GM19372 (cell line): ENCODE measurements around the gene TAF4.
"Not testable (repeated sequence)": the region's sequence is repeated elsewhere in the genome, so short reads cannot be mapped to it uniquely, and the experiment has no call there.

Experiments used
- ATAC-seq: cut with Tn5 transposase; IDR thresholded peaks from one replicate; pipeline ENCODE4 v1.9.1; 2021; ENCODE audit warnings: mild to moderate bottlenecking, low read depth, moderate library complexity; ENCODE audit not compliant: unreplicated experiment

The TAF4 gene

DNA sequence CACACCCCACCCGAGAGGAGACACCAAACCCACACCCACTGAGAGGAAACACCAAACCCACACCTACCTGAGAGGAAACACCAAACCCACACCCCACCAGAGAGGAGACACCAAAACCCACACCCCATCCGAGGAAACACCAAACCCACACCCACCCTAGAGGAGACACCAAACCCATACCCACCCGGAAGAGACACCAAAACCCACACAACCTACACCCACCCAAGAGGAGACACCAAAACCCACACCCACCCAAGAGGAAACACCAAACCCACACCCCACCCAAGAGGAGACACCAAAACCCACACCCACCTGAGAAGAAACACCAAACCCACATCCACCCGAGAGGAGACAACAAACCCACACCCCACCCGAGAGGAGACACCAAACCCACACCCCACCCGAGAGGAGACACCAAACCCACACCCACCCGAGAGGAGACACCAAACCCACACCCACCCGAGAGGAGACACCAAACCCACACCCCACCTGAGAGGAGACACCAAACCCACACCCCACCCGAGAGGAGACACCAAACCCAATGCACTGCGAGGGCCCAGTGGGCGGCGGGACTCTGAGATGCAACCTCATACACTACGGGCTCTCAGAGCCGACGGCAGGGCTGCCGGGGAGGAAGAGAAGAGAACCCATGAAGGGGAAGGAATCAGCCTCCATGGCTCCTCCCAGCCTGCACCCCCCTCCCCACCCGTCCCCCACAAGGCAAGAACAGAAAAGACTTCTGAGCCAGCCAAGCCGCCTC is 83.3 kb downstream of the TAF4 start:
- no peak for ATAC-seq

DNA sequence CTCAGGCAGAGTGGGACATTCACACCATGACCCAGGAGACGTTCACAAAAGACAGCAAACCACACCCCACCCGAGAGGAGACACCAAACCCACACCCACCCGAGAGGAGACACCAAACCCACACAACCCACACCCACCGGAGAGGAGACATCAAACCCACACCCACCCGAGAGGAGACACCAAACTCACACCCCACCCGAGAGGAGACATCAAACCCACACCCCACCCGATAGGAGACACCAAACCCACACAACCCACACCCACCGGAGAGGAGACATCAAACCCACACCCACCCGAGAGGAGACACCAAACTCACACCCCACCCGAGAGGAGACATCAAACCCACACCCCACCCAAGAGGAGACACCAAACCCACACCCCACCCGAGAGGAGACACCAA is 84.0 kb downstream of the TAF4 start:
- ATAC-seq: not testable (repeated sequence)

DNA sequence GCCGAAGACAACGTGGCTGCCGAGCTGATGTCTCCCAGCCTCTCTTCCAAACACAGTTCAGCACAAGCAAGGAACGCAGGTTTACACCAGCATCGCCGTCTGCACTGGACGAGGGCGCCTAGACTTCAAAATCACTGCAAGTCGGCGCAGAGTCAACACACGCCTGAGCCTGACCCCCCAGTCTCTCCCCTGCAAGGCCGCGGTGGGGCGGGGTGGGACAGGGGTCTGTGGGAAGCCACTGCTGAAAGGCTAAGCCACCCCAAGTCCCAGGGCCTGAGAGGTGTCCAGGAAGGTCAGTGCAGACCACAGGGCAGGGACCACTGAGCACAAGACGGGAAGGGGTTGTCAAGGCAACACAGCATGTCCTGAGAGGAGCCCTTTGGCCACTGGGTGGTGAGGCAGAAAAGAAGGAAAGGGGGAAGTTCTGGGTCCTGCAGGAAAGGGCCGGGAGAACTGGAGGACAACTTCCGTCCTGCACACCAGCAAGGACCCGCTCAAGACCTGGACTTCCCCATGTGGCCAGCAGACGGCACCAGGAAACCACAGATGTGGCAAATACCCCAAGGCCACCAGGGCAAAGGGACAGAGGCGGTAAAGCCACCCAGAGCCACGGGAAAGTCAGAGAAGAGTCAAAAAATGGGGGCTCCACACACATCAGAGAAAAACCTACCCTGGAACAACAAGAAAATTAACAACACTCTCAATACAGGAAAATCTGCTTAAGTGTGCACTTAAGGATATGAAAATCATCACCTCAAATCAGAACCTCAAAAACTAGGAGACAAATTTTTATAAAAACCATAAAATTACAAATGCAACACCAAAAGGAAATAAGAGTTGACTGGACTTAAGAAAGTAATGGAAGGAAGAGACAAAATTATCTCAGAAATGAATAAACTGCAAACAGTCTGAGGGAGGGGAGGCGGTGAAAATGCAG is 84.8 kb downstream of the TAF4 start:
- no peak for ATAC-seq

DNA sequence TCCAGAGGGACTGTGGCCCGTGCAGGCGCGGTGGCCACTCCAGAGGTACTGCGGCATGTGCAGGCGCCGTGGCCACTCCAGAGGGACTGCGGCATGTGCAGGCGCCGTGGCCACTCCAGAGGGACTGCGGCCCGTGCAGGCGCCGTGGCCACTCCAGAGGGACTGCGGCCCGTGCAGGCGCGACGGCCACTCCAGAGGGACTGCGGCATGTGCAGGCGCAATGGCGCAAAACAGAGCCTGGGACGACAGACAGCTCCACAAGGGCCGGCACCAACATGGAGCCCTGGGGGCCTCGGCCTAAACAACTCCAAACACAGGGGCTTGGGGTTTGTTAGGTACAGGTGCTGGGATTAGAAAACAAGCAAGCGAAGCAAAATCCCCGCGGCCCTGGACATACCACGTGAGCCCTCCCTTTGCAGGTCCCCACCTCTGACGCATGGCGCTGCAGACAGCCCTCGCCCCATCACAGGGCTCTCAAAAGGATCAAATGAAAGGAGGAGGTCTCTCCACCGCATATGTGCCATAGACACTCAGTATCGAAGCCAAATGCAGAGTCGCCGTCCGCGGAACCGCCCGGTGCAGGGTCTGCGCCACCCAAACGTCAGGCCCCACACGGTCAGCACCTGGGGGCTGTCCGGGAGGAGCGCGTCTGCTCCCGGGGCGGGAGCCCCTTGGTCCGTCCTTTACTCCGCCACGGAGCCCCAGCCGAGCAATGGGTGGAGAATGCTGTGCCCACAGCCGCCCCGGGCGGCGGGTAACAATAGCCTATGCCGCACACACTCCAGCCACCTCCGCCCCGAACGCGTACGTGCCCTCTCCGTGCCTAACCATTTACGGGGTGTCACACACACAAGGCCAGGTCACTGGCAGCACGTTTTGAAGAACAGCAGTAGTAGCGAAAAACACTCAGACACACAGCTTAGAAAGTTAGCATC is 85.7 kb downstream of the TAF4 start:
- ATAC-seq: no peak

DNA sequence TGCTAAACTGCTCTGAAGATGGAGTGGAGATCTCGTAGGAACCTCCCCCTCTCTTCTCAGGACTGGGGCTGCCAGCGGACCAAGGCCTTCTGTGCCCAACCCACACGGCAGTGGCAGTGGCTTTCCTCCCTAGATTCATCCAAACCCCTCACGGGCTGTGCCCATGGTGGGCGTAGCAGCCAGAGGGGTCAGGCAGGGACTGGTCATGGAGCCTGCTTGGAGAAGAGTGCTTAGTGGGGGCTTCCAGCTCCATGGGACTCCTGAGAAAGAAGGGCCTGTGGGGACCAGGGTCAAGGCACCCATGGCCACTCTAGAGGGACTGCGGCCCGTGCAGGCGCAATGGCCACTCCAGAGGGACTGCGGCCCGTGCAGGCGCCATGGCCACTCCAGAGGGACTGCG is 86.6 kb downstream of the TAF4 start:
- ATAC-seq: no peak

DNA sequence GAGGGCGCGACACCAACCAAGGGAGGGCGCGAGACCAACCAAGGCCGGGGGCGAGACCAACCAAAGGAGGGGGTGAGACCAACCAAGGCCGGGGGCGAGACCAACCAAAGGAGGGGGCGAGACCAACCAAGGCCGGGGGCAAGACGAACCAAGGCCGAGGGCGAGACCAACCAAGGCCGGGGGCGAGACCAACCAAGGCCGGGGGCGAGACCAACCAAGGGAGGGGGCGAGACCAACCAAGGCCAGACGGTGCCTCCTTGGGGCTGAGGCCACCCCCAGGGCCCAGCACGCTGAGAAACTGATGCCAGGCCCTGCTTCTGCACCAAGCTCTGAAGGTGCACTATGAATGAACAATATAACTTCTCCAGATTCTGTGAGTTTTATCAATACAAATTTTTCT is 87.2 kb downstream of the TAF4 start:
- no peak for ATAC-seq

DNA sequence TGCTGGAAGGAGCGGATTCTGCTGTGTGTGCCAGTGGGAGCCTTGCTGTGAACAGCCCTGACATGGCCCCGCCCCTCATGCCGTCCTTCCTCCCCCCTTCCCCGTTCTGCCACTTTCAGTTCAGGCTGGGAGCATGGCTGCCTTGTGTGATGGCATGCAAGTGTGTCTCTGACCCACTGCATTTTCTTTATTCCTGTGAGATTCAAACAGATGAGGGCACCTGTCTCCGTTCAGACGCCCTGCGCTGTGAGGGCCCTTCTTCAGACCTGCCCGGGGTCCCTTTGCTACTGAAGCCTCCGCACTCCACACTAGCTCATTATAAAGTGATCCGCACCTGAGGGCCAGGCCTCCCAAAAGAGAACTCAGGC is 88.3 kb downstream of the TAF4 start:
- ATAC-seq: no peak

DNA sequence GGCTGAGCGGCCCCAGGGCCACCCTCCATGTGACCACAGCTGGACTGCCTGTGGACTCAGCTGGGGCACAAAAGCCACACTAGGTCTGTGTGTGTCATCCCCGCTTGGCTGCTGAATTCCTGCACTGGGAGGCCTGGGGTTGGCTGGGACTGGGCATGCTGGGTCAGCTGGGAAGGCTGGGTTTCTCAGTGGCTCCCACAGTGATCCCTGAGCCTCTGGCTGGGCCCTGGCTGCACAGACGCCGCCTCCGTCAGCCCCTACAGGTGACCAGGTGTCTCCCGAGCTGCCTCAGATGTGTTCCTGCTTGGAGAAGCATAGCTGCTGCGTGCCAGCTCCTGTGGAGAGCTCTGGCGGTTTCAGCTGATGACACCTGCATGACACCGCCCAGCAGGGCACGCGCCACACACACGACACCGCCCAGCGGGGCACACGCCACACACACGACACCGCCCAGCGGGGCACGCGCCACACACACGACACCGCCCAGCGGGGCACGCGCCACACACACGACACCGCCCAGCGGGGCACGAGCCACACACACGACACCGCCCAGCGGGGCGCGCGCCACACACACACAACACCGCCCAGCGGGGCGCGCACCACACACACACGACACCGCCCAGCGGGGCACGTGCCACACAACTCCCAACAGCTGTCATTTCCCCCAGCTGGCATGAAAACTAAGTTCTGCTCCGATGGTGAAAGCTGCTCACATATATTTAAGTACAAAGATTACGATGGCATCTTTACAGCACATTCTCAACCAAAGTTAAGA is 88.8 kb downstream of the TAF4 start:
- no peak for ATAC-seq

DNA sequence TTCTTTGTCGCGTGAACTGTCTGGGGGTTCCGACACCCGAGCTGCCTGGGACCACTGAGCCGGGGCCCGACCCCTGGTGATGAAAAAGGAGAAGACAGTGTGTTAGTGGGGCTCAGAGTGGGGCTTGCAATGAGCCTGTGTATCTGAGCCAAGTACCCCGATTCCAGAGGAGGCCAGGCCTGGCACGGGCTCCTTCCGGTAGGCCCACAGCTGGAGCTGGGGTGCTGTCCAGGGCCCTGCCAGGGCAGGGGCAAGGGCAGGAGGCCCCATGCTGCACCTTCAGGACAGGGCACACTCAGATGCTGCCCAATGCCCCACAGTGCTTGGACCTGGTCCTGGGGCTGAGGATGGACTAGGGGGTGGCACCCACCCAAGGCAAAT is 89.4 kb downstream of the TAF4 start:
- ATAC-seq: no peak

DNA sequence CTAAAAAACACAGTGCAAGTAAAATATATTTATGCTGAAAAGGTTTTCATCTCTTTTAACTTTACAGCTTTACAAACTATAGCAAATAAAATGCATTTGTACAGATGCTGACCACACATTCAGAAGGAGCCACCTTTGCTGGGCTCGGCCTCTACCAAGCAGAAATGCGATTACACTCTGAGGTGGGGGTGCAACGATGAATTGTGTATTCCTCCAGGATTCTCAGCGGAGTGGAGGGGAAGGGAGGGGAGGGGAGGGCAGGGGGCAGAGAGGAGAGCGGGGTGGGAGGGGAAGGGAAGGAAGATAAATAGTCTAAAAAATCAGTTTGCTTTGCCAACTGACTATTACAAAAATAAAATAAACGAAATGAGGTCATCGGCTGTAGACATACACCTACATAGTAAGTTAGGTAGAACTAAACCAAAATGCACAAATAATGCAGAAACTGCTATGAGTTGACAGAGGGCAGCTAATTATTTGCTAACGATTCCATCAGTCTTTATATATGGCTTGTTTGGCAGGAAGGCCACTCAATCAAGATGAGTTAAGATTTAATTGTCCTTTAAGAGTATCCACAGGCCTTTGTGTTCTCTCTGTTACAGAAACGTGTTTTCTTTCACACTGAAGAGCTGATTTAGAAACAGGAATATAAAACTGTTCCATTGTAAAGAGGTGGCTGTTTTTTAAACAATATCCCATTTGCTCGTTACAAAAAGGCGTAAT is 90.1 kb downstream of the TAF4 start:
- no peak for ATAC-seq

DNA sequence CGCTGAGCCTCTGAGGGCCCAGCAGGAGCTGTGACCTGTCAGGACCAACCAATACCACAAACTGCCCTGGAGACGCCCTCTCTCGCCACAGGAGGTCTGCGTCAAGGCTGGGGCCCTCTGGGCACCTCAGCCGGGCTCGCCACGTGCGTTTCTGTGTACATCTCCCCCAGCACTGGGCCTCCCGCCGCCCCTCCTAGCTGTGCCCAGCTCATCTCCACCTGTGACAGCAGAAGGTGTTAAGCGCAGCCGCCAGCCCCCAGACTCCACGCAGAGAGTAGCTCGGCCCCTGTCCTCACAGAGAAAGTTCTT is 91.4 kb downstream of the TAF4 start:
- no peak for ATAC-seq

DNA sequence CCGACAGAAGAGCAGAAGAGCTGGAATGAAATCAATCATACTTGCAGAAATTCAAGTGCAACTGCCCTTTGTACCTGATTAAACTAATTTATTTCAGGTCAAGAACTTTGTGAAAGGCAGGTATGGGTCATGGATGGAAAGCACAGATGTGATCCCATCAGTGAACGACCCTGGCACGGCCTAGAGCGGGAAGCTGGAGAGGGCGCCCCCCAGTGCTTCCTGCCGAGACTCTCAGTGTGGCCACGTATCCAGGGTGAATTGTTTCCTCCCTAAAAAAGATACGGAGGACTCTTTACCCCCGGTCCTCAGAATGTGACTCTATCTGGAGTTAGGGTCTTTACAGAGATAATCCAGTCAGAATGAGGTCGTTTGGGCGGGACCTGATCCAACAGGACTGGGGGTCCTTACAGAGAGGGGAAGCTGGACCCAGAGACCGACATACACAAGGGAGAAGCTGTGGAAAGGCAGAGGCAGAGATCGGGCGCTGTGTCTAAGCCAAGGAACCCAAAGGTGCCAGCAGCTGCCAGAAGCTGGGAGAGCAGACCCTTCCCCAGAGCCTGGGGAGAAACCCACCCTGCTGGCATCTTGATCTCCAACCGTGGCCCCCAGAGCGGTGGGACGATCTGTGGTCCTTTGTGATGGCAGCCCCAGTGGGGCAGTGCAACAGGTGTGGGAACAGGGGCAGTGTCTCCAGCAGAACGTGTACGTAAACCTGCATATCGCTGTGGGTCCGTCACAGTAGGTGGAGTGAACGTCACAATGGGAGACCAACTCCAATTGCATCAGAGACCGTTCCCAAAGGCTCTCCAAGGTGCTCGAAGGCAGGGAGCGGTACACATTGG is 91.9 kb downstream of the TAF4 start:
- no peak for ATAC-seq

DNA sequence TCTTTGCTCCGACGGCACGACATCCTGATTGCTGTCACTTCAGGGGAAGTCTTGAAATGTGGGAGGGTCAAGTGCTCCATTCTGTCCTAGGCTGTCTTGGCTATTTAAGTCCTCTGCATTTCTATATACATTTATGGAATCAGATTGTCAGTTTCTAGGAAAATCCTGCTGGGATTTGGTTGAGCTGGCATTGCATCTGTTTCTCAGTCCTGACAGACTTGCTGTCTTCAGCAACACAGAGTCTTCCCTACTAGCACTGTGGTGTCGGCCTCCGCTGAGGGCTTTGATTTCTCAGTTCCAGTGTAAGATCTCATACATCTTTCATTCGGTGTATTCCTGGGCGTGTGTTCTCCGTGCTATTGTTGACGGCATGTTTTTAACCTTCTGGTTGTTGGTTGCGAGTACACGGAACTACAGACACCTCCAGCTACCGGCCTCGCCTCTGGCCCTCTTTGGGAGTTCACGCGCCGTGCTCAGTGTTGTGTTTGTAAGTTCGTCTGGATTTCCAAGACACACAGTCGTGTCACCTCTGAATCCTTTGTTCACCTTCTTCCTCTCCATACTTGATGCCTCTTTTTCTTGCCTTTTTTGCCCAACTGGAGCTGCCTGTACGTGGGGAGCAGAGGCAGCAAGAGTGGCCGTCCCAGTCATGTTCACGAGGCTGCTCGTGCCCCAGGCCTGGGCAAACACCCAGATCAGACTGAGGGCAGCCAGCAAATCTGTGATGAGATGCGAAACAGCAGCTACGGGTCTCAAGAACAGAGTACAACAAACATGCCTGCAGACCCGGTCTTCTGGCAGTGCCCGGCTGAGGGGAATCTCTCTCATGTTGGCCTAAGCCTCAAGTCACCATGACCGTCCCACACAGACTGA is 92.8 kb downstream of the TAF4 start:
- no peak for ATAC-seq

DNA sequence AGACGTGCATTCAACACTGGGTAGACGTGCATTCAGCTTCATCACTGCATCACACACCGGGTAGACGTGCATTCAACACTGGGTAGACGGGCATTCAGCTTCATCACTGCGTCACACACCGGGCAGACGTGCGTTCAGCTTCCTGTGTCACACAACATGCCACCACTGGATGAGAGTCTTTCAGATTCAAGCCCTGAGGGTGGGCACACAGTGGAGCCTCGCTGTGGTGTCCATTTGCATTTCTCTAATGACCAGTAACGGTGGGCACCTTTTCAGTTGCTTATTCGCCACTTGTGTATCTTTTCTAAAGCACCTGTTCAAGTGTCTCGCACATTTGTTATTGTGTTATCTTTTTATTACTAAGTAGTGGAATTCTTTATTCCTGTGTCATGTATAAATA is 94.1 kb downstream of the TAF4 start:
- ATAC-seq: not testable (repeated sequence)

DNA sequence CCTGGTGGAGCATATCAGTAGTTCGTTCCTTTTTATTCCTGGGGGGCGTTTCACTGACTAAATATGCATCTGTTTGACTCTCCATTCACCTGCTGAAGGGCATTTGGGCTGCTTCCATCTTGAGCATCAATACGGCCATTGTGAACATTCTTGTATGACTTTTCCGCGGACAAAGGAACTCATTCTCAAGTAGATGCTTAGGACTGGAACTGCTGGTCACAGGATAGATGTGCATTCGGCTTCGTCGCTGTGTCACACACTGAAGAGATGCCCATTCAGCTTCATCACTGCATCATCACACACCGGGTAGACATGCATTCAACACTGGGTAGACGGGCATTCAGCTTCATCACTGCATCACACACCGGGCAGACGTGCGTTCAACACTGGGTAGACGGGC is 95.3 kb downstream of the TAF4 start:
- ATAC-seq: no peak

DNA sequence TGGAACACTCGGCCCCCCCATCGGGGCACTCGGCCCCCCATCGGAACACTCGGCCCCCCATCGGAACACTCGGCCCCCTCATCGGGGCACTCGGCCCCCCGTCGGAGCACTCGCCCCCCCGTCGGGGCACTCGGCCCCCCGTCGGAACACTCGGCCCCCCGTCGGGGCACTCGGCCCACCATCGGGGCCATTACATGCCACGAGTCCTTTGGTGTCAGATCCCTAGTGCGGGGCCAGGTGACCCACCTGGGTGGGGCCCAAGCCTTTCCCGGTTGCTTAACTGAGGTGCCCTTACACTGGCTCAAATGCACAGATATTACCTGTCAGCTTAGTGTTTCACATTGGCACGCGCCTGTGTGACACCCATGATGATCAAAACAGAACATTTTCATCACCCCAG is 95.9 kb downstream of the TAF4 start:
- no peak for ATAC-seq

DNA sequence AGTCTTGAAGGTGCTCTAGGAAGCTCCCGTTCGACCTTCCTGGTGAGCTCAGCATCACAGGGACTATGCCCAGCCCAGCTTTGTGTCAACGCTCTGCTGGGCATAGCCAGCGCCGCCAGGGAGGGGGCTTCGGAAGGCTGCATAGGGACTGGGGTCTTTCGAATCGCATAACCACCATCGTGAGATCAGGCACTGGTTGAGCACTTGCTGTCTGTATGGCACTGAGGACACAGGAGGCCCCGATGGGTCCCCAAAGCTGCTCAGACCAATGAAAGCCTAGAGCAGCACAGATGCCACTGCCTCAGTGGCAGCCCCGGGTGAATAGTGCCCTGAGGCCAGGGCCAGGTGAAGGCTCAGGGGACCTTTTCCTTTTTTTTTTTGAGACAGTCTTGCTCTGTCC is 96.7 kb downstream of the TAF4 start:
- no peak for ATAC-seq
